ENCODE measurements around the gene CCNDBP1.
A peak's percentile ranks its signal among the peaks of the same experiment; 100 is the strongest.
"Not testable (repeated sequence)": the region's sequence is repeated elsewhere in the genome, so short reads cannot be mapped to it uniquely, and the experiment has no call there.

CCNDBP1 gene, protein sequence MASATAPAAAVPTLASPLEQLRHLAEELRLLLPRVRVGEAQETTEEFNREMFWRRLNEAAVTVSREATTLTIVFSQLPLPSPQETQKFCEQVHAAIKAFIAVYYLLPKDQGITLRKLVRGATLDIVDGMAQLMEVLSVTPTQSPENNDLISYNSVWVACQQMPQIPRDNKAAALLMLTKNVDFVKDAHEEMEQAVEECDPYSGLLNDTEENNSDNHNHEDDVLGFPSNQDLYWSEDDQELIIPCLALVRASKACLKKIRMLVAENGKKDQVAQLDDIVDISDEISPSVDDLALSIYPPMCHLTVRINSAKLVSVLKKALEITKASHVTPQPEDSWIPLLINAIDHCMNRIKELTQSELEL

DNA sequence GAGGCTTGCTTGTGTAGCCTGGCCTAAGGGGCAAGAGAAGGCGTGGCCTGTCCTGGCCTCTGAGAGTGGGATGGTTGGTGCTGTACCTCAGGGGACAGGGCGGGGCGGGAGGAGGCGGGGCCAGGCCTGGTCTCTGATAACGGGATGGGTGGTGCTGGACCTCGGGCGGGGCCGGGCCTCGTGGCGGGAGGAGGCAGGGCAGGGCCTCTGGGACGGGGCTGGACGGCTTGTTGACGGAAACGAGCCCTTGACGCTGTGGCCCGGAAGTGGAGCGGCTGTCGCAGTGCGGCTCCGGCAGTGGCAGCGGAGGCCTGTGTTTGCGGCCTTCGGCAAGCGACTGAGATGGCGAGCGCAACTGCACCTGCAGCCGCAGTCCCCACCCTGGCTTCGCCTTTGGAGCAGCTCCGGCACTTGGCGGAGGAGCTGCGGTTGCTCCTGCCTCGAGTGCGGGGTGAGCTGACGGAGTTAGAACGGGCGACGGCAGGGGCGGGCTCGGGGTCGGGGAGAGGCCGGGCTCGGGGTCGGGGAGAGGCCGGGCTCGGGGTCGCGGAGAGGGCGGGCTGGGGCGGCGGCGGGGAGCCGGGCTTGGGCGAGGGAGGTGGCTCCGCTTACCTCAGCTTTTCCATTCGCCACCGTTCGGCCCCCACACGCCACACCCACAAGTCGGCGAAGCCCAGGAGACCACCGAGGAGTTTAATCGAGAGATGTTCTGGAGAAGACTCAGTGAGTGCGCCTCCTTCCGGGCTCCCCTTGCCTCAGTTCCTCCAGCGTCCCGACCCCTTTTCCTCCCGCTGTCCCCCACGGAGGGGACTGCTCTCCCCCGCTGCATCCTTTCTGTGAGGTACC lies at the start of gene CCNDBP1:
CCNDBP1 (plus strand) TSS at position 247 of the 846 bp plus-strand sequence; CDS start at position 343, 96 bp downstream.
- peak; percentile 96 for DNase-seq

GRCh38 chr15:43143203-43143941 lies 41.8 kb upstream of the CCNDBP1 start:
- DNase-seq: no peak

- DNase-seq: no peak
Observed at GRCh38 chr15:43144512-43144911, 40.7 kb upstream of the CCNDBP1 start.

DNA sequence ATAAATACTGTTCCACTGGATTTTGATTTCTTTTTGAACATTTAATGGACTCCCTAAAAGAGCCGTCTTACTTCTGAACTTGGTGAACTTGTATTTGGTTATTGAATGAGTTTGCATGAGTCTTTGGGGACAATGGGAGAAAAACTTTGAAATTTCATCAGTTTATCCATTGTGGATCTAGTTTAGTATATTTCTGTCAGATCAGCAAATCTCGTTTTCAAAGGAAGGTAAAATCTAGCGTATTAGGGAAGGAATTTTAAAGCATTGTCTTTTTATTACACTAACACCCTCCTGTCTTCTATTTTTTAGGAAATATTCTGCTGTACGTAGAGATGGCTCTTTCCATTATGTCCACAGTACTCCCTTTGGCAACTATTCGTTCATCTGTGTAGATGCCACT lies 39.0 kb upstream of the CCNDBP1 start:
- DNase-seq: no peak

GRCh38 chr15:43150191-43150929 lies 34.8 kb upstream of the CCNDBP1 start:
- no peak for DNase-seq

GRCh38 chr15:43151688-43152087 lies 33.5 kb upstream of the CCNDBP1 start:
- DNase-seq: no peak

DNA sequence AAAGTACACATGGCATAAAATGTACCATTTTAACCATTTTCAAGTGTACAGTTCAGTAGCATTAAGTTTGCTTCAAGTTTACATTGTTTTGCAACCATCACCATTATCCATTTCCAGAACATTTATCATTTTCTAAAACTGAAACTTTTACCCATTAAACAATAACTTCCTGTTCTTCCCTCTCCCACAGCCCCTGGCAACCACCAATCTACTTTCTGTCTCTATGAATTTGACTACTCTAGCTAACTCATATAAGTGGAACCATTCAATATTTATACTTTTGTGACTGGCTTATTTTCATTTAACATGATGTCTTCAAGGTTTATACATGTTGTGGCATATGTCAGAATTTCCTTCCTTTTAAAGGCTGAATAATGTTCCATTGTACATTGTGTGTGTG lies 31.9 kb upstream of the CCNDBP1 start:
- DNase-seq: no peak

GRCh38 chr15:43165801-43166325 lies 19.3 kb upstream of the CCNDBP1 start:
- DNase-seq: no peak

- not testable (repeated sequence) for DNase-seq
Observed at GRCh38 chr15:43167261-43167660, 17.9 kb upstream of the CCNDBP1 start.

GRCh38 chr15:43168192-43169107 lies 16.8 kb upstream of the CCNDBP1 start:
- DNase-seq: no peak

DNA sequence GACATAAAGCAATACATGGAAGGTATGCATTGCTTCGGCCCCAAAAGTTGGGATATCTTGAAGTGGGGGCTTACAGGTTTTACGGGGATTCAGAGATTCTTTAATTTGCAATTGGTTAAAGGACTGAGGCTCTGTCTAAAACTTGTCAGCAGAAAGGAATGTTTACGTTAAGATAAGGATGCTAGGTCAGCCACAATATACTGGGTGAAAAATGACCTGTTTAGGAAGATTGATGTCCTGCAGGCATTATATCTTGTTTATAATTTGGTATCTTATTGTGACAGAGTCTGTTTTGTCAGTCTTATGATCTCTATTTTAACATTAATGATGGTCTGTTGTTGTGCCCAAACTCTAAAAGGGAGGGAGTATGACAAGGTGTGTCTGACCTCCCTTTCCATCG lies 15.3 kb upstream of the CCNDBP1 start:
- DNase-seq: no peak

DNA sequence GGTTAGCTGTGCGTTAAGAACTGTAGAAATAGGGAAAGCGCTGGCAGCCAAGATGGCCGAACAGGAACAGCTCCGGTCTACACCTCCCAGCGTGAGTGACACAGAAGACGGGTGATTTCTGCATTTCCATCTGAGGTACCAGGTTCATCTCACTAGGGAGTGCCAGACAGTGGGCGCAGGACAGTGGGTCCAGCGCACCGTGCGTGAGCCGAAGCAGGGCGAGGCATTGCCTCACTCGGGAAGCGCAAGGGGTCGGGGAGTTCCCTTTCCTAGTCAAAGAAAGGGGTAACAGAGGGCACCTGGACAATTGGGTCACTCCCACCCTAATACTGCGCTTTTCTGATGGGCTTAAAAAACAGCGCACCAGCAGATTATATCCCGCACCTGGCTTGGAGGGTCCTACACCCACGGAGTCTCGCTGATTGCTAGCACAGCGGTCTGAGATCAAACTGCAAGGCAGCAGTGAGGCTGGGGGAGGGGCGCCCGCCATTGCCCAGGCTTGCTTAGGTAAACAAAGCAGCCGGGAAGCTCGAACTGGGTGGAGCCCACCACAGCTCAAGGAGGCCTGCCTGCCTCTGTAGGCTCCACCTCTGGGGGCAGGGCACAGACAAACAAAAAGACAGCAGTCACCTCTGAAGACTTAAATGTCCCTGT lies 9.4 kb upstream of the CCNDBP1 start:
- not testable (repeated sequence) for DNase-seq

DNA sequence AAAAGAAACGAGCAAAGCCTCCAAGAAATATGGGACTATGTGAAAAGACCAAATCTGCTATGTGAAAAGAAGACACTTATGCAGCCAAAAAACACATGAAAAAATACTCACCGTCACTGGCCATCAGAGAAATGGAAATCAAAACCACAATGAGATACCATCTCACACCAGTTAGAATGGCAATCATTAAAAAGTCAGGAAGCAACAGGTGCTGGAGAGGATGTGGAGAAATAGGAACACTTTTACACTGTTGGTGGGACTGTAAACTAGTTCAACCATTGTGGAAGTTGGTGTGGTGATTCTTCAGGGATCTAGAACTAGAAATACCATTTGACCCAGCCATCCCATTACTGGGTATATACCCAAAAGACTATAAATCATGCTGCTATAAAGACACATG lies 8.1 kb upstream of the CCNDBP1 start:
- DNase-seq: not testable (repeated sequence)

GRCh38 chr15:43183270-43183669 lies 1.9 kb upstream of the CCNDBP1 start:
- DNase-seq: no peak

DNA sequence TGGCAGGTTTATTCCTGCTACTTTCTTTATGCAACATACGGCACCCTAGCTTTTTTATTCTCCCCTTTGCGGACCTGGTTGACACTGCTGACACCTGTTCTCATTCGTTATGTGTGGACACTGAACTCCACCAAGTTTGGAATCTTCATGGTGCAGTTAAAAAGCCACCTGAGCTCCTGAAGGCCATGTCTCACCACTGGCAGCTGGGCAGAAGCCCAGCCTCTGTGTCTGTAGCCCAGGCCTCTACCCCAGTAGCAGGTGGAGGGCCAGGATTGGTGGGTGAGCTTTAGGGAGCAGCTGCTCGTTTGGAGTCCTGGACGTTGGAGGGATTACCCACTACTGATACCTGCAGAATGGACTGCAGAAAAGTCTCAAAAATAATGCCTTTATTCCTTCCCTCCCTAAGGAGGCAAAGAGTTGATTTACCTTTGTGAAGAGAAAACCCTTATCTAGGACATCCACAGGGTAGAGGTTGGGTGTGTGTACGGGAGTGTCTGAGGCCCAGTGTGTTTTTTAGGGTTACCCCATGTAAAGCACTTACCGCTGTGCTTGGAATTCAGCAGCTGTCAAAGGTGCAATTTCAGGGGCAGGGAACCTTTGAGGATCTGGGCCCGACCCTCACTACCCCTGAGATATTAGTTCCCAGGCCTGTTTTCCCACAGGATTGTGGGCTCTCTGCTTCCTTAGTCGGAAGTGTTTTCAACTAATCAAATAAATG lies 637 bp upstream of the CCNDBP1 start:
- DNase-seq: no peak

DNA sequence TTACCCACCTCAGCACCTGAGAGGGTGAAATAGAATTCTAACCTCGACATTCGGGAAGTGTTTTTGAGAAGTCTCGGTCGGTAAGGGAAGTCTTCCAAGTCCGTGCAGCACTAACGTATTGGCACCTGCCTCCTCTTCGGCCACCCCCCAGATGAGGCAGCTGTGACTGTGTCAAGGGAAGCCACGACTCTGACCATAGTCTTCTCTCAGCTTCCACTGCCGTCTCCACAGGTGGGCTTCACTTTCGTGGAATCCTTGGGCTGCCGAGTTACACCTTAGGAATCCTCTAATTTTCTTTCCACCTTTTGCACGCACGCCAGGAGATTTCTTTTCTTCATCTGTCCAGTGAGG lies 775 bp downstream of the CCNDBP1 start:
- no peak for DNase-seq

GRCh38 chr15:43187544-43188155 lies 2.4 kb downstream of the CCNDBP1 start:
- DNase-seq: no peak

DNA sequence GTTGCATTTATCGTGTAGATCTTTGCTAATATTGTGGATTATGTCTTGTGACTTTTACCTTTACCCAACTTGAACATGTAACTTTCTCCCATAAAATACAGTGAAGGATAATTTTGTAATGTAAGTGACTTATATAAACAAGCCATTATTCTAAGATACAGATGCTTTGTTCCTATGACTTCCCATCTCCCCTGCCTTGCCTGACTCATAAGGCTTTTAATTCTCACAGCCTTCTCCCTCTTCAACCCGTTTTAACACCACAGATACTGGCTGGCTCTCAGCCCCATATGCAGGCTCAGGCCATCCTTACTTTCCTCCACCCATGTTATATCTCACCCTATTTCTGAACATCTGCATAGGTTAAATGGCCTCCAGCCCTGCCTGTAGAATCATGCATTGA lies 4.1 kb downstream of the CCNDBP1 start:
- no peak for DNase-seq

- no peak for DNase-seq
Observed at GRCh38 chr15:43190178-43190577, 5.0 kb downstream of the CCNDBP1 start.

GRCh38 chr15:43193710-43194109 lies 8.5 kb downstream of the CCNDBP1 start:
- no peak for DNase-seq
